A549 (cell line): ENCODE measurements around the gene CLIP2. TPM values are rescaled to one million over a fixed set of nuclear protein-coding genes. Genes with fewer than 3 reads are reported as not detected.

Experiments
- ATAC-seq, 2 experiments: fragments of 200-7000 bp in 1 of 2; fragments of >200 bp in 1 of 2; cut with Nextera tagmentation in 1 of 2; cut with Tn5 transposase in 1 of 2; 3 replicates each; pipeline versions ENCODE4 v1.8.0 to v1.9.1; 2018 to 2020; ENCODE audit warnings: mild to moderate bottlenecking in 1 of 2, moderate library complexity in 1 of 2
- CTCF ChIA-PET: fragments of 300-600 bp; sonication (Branson Sonifier 250); formaldehyde crosslinking; extraction: SDS; loops from one replicate; lab custom pipeline; 2021; ENCODE audit warnings: antibody characterized with exemption, inconsistent platforms; lab: Yijun Ruan, JAX
- POLR2A ChIA-PET: fragments of 350-600 bp; formaldehyde crosslinking; extraction: SDS; loops from one replicate; lab custom pipeline; 2021; ENCODE audit warnings: antibody characterized with exemption, inconsistent platforms; lab: Yijun Ruan, JAX
- DNase-seq, 2 experiments: peaks; one replicate each; pipeline versions ENCODE4 v3.0.0 to v3.0.0-alpha.2; 2011 to 2016; ENCODE audit warnings: low read depth in 1 of 2, low spot score in 1 of 2
- FAIRE-seq: peaks from 2 replicates; lab custom pipeline; 2011; peaks lifted over from hg19 to GRCh38; lab: Jason Lieb, UNC
- H3K27ac ChIP-seq, 2 experiments: fragments of >200 bp; sonication (Bioruptor Twin); formaldehyde crosslinking; 3 replicates each; pipeline ENCODE4 v1.5.1; 2016 to 2017
- H3K4me1 ChIP-seq: fragments of >200 bp; sonication (Bioruptor Twin); formaldehyde crosslinking; 3 replicates; pipeline ENCODE4 v1.6.1; 2016
- H3K4me2 ChIP-seq: fragments of >200 bp; sonication (Bioruptor Twin); formaldehyde crosslinking; 3 replicates; pipeline ENCODE4 v1.6.1; 2016
- H3K4me3 ChIP-seq: fragments of >200 bp; sonication (Bioruptor Twin); formaldehyde crosslinking; 3 replicates; pipeline ENCODE4 v1.5.1; 2016
- H3K9me3 ChIP-seq: fragments of >200 bp; sonication (Bioruptor Twin); formaldehyde crosslinking; 3 replicates; pipeline ENCODE4 v1.6.1; 2016
- ATOH8 ChIP-seq: fragments of 250-450 bp; sonication (Bioruptor Pico); IDR thresholded peaks from 2 replicates; pipeline ENCODE4 v1.5.0; 2020; ENCODE audit warnings: low read depth, mild to moderate bottlenecking, moderate library complexity
- BCL3 ChIP-seq: fragments of >200 bp; sonication (Bioruptor Twin); formaldehyde crosslinking; IDR thresholded peaks from 3 replicates; pipeline ENCODE4 v1.6.1; 2016
- CHD2 ChIP-seq: fragments of 150-350 bp; IDR thresholded peaks from 2 replicates; pipeline ENCODE4 v1.6.1; 2014; ENCODE audit warnings: low read length; ENCODE audit not compliant: partially characterized antibody
- CHD4 ChIP-seq: fragments of 200-600 bp; sonication (generic); IDR thresholded peaks from 2 replicates; pipeline ENCODE4 v1.6.1; 2016; ENCODE audit warnings: antibody characterized with exemption, mild to moderate bottlenecking, borderline replicate concordance
- E2F6 ChIP-seq: IDR thresholded peaks from 2 replicates; pipeline ENCODE4 v1.6.1; 2012; ENCODE audit warnings: low read depth, borderline replicate concordance
- EHF ChIP-seq: fragments of 250-450 bp; sonication (Bioruptor Pico); IDR thresholded peaks from 2 replicates; pipeline ENCODE4 v1.5.0; 2020; ENCODE audit warnings: mild to moderate bottlenecking
- EHMT2 ChIP-seq: fragments of 200-600 bp; sonication (generic); IDR thresholded peaks from 2 replicates; pipeline ENCODE4 v1.6.1; 2016; ENCODE audit warnings: antibody characterized with exemption, low read depth, mild to moderate bottlenecking, moderate library complexity
- ELK1 ChIP-seq: fragments of 150-350 bp; IDR thresholded peaks from 2 replicates; pipeline ENCODE4 v1.6.1; 2014; ENCODE audit warnings: low read depth, mild to moderate bottlenecking, low read length
- ESRRA ChIP-seq: fragments of 150-350 bp; IDR thresholded peaks from 2 replicates; pipeline ENCODE4 v1.6.1; 2014; ENCODE audit warnings: mild to moderate bottlenecking, low read length, borderline replicate concordance
- FOSL2 ChIP-seq, 2 experiments: fragments of 450-650 bp in 1 of 2; fragments of >200 bp in 1 of 2; sonication (Bioruptor Twin) in 1 of 2; formaldehyde crosslinking; IDR thresholded peaks; 2 replicates each; pipeline versions ENCODE4 v1.5.0 to v1.6.1; 2016 to 2020; ENCODE audit warnings: mild to moderate bottlenecking in 1 of 2, moderate library complexity in 1 of 2
- FOXS1 ChIP-seq: fragments of 250-450 bp; sonication (Bioruptor Pico); IDR thresholded peaks from 2 replicates; pipeline ENCODE4 v1.5.0; 2020; ENCODE audit warnings: mild to moderate bottlenecking, moderate library complexity
- JUN ChIP-seq, 2 experiments: fragments of >200 bp; sonication (Bioruptor Twin); formaldehyde crosslinking; IDR thresholded peaks; 2 replicates in 1 of 2; 3 replicates in 1 of 2; pipeline ENCODE4 v1.6.1; 2016 to 2017
- KDM1A ChIP-seq: fragments of 200-600 bp; sonication (generic); IDR thresholded peaks from 2 replicates; pipeline ENCODE4 v1.6.1; 2016; ENCODE audit warnings: low read depth, mild to moderate bottlenecking
- MAFK ChIP-seq: fragments of 450-650 bp; IDR thresholded peaks from 2 replicates; pipeline ENCODE4 v1.6.1; 2014; ENCODE audit not compliant: partially characterized antibody
- MAZ ChIP-seq: fragments of 150-350 bp; IDR thresholded peaks from 2 replicates; pipeline ENCODE4 v1.6.1; 2014; ENCODE audit warnings: antibody characterized with exemption, low read depth, low read length, borderline replicate concordance
- MYC ChIP-seq: IDR thresholded peaks from 2 replicates; pipeline ENCODE4 v1.6.1; 2012; ENCODE audit warnings: mild to moderate bottlenecking, inconsistent platforms, low read length, improper control_type of control experiment, borderline replicate concordance
- NFE2L2 ChIP-seq: fragments of 150-350 bp; conservative IDR thresholded peaks from 2 replicates; pipeline ENCODE4 v1.6.1; 2014; ENCODE audit warnings: low read length
- NPAS2 ChIP-seq: fragments of 250-450 bp; sonication (Bioruptor Pico); IDR thresholded peaks from 2 replicates; pipeline ENCODE4 v1.8.0; 2022; ENCODE audit warnings: mild to moderate bottlenecking, moderate library complexity, borderline replicate concordance
- NR3C1 ChIP-seq: fragments of >200 bp; sonication (Bioruptor Twin); formaldehyde crosslinking; IDR thresholded peaks from 3 replicates; pipeline ENCODE4 v1.6.1; 2017
- PBX3 ChIP-seq: IDR thresholded peaks from 2 replicates; pipeline ENCODE4 v1.6.1; 2012
- POLR2A ChIP-seq: IDR thresholded peaks from 2 replicates; pipeline ENCODE4 v1.6.1; 2012; ENCODE audit warnings: mild to moderate bottlenecking, low read length
- RARB ChIP-seq: fragments of 250-450 bp; sonication (Bioruptor Pico); IDR thresholded peaks from 2 replicates; pipeline ENCODE4 v1.8.0; 2021; ENCODE audit warnings: mild to moderate bottlenecking, moderate library complexity
- RCOR1 ChIP-seq: fragments of 150-350 bp; IDR thresholded peaks from 2 replicates; pipeline ENCODE4 v1.6.1; 2014; ENCODE audit warnings: antibody characterized with exemption, low read length, low read depth
- SMC3 ChIP-seq: fragments of >200 bp; sonication (Bioruptor Twin); formaldehyde crosslinking; IDR thresholded peaks from 3 replicates; pipeline ENCODE4 v1.6.1; 2018; ENCODE audit warnings: inconsistent platforms
- SREBF2 ChIP-seq: fragments of 450-650 bp; IDR thresholded peaks from 2 replicates; pipeline ENCODE4 v1.6.1; 2014; ENCODE audit warnings: mild to moderate bottlenecking, moderate library complexity
- ZC3H11A ChIP-seq: fragments of 450-650 bp; IDR thresholded peaks from 2 replicates; pipeline ENCODE4 v1.6.1; 2014; ENCODE audit warnings: antibody characterized with exemption, mild to moderate bottlenecking
- ZNF302 ChIP-seq: fragments of 250-450 bp; sonication (Bioruptor Pico); IDR thresholded peaks from 2 replicates; pipeline ENCODE4 v1.9.0; 2021; ENCODE audit warnings: inconsistent platforms, mild to moderate bottlenecking, moderate library complexity
- WGBS: methylation state at CpG from one replicate; pipeline ENCODE4 v1.1.6; 2017; ENCODE audit errors: missing lambda C conversion rate; 5-methylcytosine and 5-hydroxymethylcytosine counted together
- polyA plus RNA-seq, 4 experiments: library from polyadenylated mRNA; depleted of rRNA in 3 of 4; stranded (reverse); fragments of >200 nt; fragmentation: RNase III in 1 of 4; extraction: RNeasy Plus Mini Kit Qiagen cat#74134 plus additional on column Dnase treatment in 1 of 4; gene quantifications; 2 replicates in 3 of 4; 3 replicates in 1 of 4; pipeline ENCODE4 v1.2.3, GENCODE V29; 2011 to 2017

The CLIP2 gene
- polyA plus RNA-seq, 2 of the 4 experiments (the other 2 are of a cell fraction): 3.7 to 17.0 TPM

GRCh38 chr7:74387606-74388005 lies 98.4 kb downstream of the CLIP2 start:
- H3K27ac ChIP-seq: no peak overlapping the region
- ATAC-seq: no peak
- no peak for FAIRE-seq
- H3K4me1 ChIP-seq: no peaks in the 10 kb centered on the region
- POLR2A ChIA-PET: interaction anchor here (0.6 kb wide), 1 partner anchor 11 kb away, joined by 3 read pairs; no protein-coding TSS in a partner anchor
- TF ChIP-seq MYC (no peak), KDM1A (no peak), RARB (CRISPR knock-in tag) (no peak), SMC3 (no peak), BCL3 (no peak), NR3C1 (no peak), PBX3 (no peak), ESRRA (no peak), NPAS2 (no peak), ZC3H11A (no peak), FOXS1 (CRISPR knock-in tag) (no peak), MAFK (no peak), CHD4 (no peak), JUN (IDR thresholded peaks at IDR 0.05) (no peak), EHMT2 (no peak)
- no peaks in the 10 kb centered on the region for H3K9me3 ChIP-seq
- no peak overlapping the region for H3K4me2 ChIP-seq
- no peak overlapping the region for H3K4me3 ChIP-seq
- no peak for DNase-seq
- CTCF ChIA-PET: interaction anchor here (6.9 to 22.8 kb wide), 2 partner anchors 14 to 177 kb away, joined by 51 to 684 read pairs; partner anchors contain the start of gene LAT2
- WGBS: 87% methylated on average over 9 of the region's 9 CpGs

GRCh38 chr7:74388880-74389415 lies 99.7 kb downstream of the CLIP2 start:
- no peak for FAIRE-seq
- ATAC-seq: no peak
- Histone ChIP-seq H3K9me3 (no peaks in the 10 kb centered on the region), H3K4me1 (0 out of 3 replicates have a peak, but pooled peaks cover 6% of the 10 kb centered on the region), H3K4me2 (no peak overlapping the region), H3K27ac (no peak overlapping the region), H3K4me3 (no peak overlapping the region)
- DNase-seq: no peak
- ChIA-PET CTCF (interaction anchor here (0.6 to 22.8 kb wide), 7 partner anchors 13 to 330 kb away, joined by 3 to 684 read pairs (median 3); partner anchors contain the start of gene LAT2), POLR2A (interaction anchor here (0.7 to 0.9 kb wide), 2 partner anchors 45 to 55 kb away, joined by 5 to 10 read pairs; no protein-coding TSS in a partner anchor)
- 93% methylated on average over 20 of the region's 21 CpGs for WGBS
- TF ChIP-seq FOSL2 (IDR thresholded peaks at IDR 0.05): no peak
- TF ChIP-seq FOSL2 (CRISPR knock-in tag; IDR thresholded peaks at IDR 0.05): no peak
- no peak for TF ChIP-seq NFE2L2
- no peak for TF ChIP-seq BCL3
- TF ChIP-seq EHF: no peak
- TF ChIP-seq E2F6: no peak
- TF ChIP-seq ZNF302 (CRISPR knock-in tag): no peak
- no peak for TF ChIP-seq CHD2
- TF ChIP-seq RCOR1: no peak
- no peak for TF ChIP-seq POLR2A
- no peak for TF ChIP-seq ATOH8 (CRISPR knock-in tag)
- TF ChIP-seq PBX3: no peak
- TF ChIP-seq ELK1: no peak
- no peak for TF ChIP-seq MAZ
- TF ChIP-seq SREBF2: no peak
